GM10266 (cell line): ENCODE measurements around the gene PPM1L.

Source experiments
- DNase-seq: peaks from one replicate; pipeline ENCODE4 v3.0.0; 2012; ENCODE audit errors: extremely low spot score
- TF ChIP-seq, protein P1 (sequence below): IDR thresholded peaks from 2 replicates; pipeline ENCODE4 v1.5.1; 2012; ENCODE audit warnings: mild to moderate bottlenecking, low read depth; ENCODE audit not compliant: control insufficient read depth, insufficient read depth; ENCODE audit errors: missing control alignments

The PPM1L gene

DNA sequence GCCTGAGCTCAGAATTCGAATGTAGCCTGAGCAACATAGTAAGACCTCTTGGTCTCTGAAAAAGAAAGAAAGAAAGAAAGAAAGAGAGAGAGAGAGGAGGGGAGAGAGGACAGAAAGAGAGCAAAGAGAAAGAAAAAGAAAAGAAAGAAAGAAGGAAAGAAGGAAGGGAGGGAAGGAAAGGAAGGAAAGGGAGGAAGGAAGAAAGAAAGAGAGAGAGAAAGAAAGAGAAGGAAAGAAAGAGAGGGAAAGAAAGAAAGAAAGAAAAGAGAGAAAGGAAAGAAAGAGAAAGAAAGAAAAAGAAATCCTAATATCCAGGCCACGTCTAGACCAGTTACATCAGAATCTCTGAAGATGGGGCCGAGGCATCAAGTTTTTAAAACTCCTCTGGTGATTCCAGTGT is 50.7 kb downstream of the PPM1L start:
- no peak for DNase-seq
- TF ChIP-seq, protein P1, sequence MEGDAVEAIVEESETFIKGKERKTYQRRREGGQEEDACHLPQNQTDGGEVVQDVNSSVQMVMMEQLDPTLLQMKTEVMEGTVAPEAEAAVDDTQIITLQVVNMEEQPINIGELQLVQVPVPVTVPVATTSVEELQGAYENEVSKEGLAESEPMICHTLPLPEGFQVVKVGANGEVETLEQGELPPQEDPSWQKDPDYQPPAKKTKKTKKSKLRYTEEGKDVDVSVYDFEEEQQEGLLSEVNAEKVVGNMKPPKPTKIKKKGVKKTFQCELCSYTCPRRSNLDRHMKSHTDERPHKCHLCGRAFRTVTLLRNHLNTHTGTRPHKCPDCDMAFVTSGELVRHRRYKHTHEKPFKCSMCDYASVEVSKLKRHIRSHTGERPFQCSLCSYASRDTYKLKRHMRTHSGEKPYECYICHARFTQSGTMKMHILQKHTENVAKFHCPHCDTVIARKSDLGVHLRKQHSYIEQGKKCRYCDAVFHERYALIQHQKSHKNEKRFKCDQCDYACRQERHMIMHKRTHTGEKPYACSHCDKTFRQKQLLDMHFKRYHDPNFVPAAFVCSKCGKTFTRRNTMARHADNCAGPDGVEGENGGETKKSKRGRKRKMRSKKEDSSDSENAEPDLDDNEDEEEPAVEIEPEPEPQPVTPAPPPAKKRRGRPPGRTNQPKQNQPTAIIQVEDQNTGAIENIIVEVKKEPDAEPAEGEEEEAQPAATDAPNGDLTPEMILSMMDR = no peak

DNA sequence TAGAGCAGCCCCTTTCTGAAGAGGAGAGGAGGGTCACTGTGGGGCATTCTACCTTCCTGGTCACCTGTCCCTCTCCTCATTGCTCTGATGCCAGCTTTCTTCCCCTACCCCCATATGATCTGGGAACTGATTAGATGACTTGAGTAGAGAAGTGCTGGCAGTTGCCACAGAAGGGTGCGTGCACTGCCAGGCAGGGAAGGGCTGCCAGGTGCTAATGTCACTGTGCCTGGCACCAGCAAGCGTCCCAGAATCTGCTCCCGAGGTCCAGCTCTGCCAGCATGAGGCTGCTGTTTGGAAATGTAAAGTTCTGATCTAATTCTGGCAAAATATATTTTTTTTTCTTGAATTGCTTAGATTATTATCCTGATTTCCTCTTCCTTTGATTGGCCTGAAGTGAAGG is 52.8 kb downstream of the PPM1L start:
- TF ChIP-seq, protein P1 = no peak
- no peak for DNase-seq

DNA sequence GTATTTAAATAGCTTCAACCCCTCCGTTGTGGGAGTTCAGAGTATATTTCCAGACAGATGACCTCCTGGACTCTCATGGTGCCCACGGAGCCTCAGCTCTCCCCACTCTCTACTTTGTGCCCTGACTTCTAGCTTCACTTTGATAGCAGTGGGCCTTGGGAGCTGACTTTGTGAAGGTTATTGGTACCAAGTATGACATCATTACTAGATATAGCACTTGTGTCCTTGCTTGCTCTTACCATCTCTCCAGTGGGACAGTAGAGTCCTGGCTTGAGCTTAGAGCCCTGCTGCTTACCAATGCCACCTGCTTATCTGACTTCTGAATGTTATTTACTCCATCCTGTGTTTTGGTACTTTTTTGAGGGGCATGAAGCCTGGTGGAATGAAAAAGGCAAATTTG is 53.4 kb downstream of the PPM1L start:
- TF ChIP-seq, protein P1 = no peak
- no peak for DNase-seq

DNA sequence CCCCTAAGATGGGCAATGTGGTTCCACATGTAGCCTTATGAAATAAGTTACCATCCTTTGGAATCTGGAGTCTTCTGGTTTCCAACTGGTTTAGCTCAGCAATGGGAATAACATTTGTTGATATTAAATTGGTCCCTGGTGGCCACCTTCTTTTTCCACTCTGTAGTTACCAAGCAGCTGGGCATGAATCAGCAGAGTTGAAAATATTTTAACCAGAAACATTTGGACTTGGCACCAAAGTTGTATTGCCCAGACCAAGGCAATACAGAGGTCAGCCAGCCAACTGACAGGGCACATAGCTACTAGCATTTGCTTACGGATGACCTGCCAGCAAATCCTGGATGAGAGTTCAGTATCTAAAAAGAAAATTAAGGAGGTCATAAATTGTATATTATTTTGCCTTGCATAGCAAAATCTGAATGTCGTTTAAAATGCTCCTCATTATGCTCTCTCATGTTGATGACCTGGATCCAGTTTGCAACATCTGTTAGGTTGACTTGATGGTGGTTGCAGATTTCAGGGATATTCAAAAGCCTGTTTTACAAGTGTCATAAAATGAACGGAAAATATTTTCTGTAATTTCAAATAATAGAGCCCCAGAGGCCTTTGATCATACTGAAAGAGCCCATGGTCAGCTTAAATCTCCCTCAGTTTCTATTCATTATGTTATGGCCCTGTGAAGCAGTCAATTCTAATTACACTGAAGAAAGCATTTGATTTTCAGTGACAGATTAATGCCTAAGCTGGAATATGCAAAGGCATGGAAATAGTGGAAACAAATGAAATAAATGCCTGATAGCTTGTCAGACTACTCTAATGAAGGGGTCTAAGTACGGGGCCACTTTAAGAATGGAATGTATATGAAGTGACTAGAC is 54.6 kb downstream of the PPM1L start:
- TF ChIP-seq, protein P1 = no peak
- DNase-seq = no peak

DNA sequence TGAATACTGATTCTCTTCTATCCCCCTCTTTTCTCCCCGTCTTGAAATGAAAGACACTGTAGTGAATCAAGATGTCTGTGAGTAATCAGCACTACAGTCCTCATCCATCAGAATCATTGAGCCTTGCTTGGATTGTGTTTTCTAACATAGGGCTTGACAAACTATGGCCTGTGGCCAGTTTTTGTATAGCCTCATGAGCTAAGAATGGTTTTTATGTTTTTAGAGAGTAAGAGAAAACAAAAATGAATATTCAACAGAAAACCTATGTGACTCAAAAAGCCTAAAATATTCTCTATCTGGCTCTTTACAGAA is 55.2 kb downstream of the PPM1L start:
- DNase-seq = no peak
- TF ChIP-seq, protein P1 = no peak

DNA sequence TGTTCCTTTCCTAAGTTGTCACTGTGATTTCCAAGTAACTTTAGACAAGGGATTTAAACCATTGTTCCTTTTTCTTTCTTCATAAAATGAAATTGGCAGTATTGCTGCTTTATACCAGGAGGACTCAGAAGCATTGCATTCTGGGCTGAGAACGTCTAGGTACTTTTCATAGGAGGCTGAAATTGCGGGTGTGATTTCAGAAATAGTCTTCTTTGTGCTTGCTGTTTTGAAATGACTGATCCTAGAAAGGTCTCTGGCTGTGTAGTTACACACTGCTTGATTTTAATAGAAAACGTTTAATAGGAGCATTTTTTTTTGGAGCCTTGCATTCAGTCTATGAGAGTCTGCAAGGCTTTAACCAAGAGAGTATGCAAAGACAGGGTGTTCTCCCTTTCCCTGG is 56.3 kb downstream of the PPM1L start:
- TF ChIP-seq, protein P1 = no peak

DNA sequence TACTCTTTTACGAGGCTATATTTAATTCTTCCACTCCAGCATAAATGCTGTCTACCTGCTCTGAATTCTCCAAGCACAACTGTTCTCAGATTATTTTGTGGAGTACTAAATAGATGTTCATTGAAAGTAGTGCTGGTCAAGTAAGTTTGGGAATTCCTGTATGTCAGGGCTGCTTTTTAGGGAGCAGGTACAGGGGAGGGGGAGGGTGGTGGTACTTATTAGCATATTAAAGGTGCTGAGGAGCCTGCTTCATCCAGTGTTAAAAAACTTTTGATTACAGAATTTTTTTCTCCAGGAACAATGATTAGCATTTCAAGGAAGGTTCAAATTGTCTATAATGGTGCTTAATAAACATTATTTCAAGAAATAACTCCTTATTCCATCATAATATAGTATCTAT is 59.2 kb downstream of the PPM1L start:
- no peak for DNase-seq
- TF ChIP-seq, protein P1 = no peak

More for the DNA sequence above, 56.3 kb downstream of the PPM1L start:
- DNase-seq = no peak
